ENCODE results near the gene ERAP2.

- no peak for TF ChIP-seq REST (IDR thresholded peaks at IDR 0.05; ENCODE audit: low read depth)
- no peak for TF ChIP-seq EP300 (IDR thresholded peaks at IDR 0.05; ENCODE audit: borderline replicate concordance)
- no peak for TF ChIP-seq NFIC (IDR thresholded peaks at IDR 0.05)
- no peak for TF ChIP-seq EGR1 (IDR thresholded peaks at IDR 0.05)
- TF ChIP-seq CEBPB (IDR thresholded peaks at IDR 0.05), result no peak
- no peak for TF ChIP-seq ZBTB7A (IDR thresholded peaks at IDR 0.05; ENCODE audit: low read depth)
- no peak for TF ChIP-seq TEAD4 (IDR thresholded peaks at IDR 0.05)
- TF ChIP-seq CREB1 (IDR thresholded peaks at IDR 0.05; ENCODE audit: low read depth), result no peak
These were observed 54.3 kb downstream of the ERAP2 start for GRCh38 chr5:96930589-96930988.
